ENCODE data around the gene COG1. TPM values are rescaled to one million over a fixed set of nuclear protein-coding genes. Genes with fewer than 3 reads are reported as not detected.

Gene COG1
- total RNA-seq, 1 donor from 2014 or later = 42.2 TPM

- H3K9me3 Mint-ChIP-seq = no peaks in the 10 kb centered on the region
- H3K27me3 Mint-ChIP-seq = no peaks in the 10 kb centered on the region
- intact Hi-C loops (cut with micrococcal nuclease) = loop anchor here (1.0 to 10.0 kb wide), 6 partner anchors 59 to 1011 kb away; partner anchors contain the start of genes RPL38 and SLC39A11
- ATAC-seq (ENCODE audit: low read depth) (peak; percentile 26), DNase-seq (peak; percentile 39)
- peaks cover 11% of the 10 kb centered on the region for H3K36me3 Mint-ChIP-seq (ENCODE audit: low read depth)
- TF ChIP-seq CTCF (IDR thresholded peaks at IDR 0.05) = peak; percentile 48
- H3K4me1 Mint-ChIP-seq = peaks cover 18% of the 10 kb centered on the region
- peak overlapping the region; percentile 90 for H3K4me3 Mint-ChIP-seq
- CTCF ChIA-PET = interaction anchor here (1.0 to 1.2 kb wide), 3 partner anchors 54 to 466 kb away, joined by 3 to 7 read pairs (median 5); no protein-coding TSS in a partner anchor
- POLR2A ChIA-PET = interaction anchor here (0.6 to 3.3 kb wide), 6 partner anchors 18 to 530 kb away, joined by 3 to 17 read pairs (median 3); partner anchors contain the start of gene SSTR2
- peak overlapping the region; percentile 67 for H3K27ac Mint-ChIP-seq
These were observed 1.2 kb upstream of the COG1 start for GRCh38 chr17:73191443-73192205.

GRCh38 chr17:73192206-73192893, 505 bp upstream of the COG1 start:
- POLR2A ChIA-PET = interaction anchor here (0.6 to 3.3 kb wide), 4 partner anchors 32 to 474 kb away, joined by 3 to 17 read pairs (median 4); a partner anchor contains a TSS
- H3K36me3 Mint-ChIP-seq (ENCODE audit: low read depth) = peaks cover 19% of the 10 kb centered on the region
- H3K4me1 Mint-ChIP-seq = peaks cover 18% of the 10 kb centered on the region
- DNase-seq = peak; percentile 63
- no peaks in the 10 kb centered on the region for H3K27me3 Mint-ChIP-seq
- intact Hi-C loops (cut with micrococcal nuclease) = loop anchor here (1.0 to 10.0 kb wide), 4 partner anchors 60 to 1010 kb away; partner anchors contain the start of gene RPL38
- ATAC-seq (ENCODE audit: low read depth) = peak; percentile 72
- CTCF ChIA-PET = interaction anchor here (1.0 to 1.2 kb wide), 2 partner anchors 55 to 467 kb away, joined by 3 to 5 read pairs; no protein-coding TSS in a partner anchor
- no peak for TF ChIP-seq CTCF (IDR thresholded peaks at IDR 0.05)
- no peaks in the 10 kb centered on the region for H3K9me3 Mint-ChIP-seq
- H3K27ac Mint-ChIP-seq = peak overlapping the region; percentile 80
- H3K4me3 Mint-ChIP-seq = peak overlapping the region; percentile 90

GRCh38 chr17:73194514-73195222, 1.8 kb downstream of the COG1 start:
- POLR2A ChIA-PET = no interaction called here
- DNase-seq (no peak), ATAC-seq (ENCODE audit: low read depth) (no peak)
- peak overlapping the region; percentile 30 for H3K27ac Mint-ChIP-seq
- intact Hi-C loops (cut with micrococcal nuclease) = loop anchor here (5.0 to 10.0 kb wide), 2 partner anchors 770 to 1008 kb away; partner anchors contain the start of gene RPL38
- no peaks in the 10 kb centered on the region for H3K27me3 Mint-ChIP-seq
- no peaks in the 10 kb centered on the region for H3K9me3 Mint-ChIP-seq
- H3K36me3 Mint-ChIP-seq (ENCODE audit: low read depth) = peaks cover 42% of the 10 kb centered on the region
- peak overlapping the region; percentile 60 for H3K4me3 Mint-ChIP-seq
- CTCF ChIA-PET = interaction anchor here (1.0 kb wide), 1 partner anchor 12 kb away, joined by 4 read pairs; no protein-coding TSS in a partner anchor
- no peak for TF ChIP-seq CTCF (IDR thresholded peaks at IDR 0.05)
- peaks cover 18% of the 10 kb centered on the region for H3K4me1 Mint-ChIP-seq

GRCh38 chr17:73196500-73196899, 3.6 kb downstream of the COG1 start:
- no peak overlapping the region for H3K4me3 Mint-ChIP-seq
- intact Hi-C loops (cut with micrococcal nuclease) = loop anchor here (10.0 kb wide), 1 partner anchor 772 kb away; no protein-coding TSS in a partner anchor
- no peak overlapping the region for H3K27ac Mint-ChIP-seq
- ATAC-seq (ENCODE audit: low read depth) = no peak
- CTCF ChIA-PET = no interaction called here
- H3K4me1 Mint-ChIP-seq = peaks cover 15% of the 10 kb centered on the region
- H3K36me3 Mint-ChIP-seq (ENCODE audit: low read depth) = peaks cover 60% of the 10 kb centered on the region
- DNase-seq = no peak
- H3K9me3 Mint-ChIP-seq = no peaks in the 10 kb centered on the region
- no peak for TF ChIP-seq CTCF (IDR thresholded peaks at IDR 0.05)
- no peaks in the 10 kb centered on the region for H3K27me3 Mint-ChIP-seq
- POLR2A ChIA-PET = no interaction called here

All from activated B cell treated with CpG ODN at 0.5 μM for 24 hours (primary cell).